HG03565 (cell line): Measurements from ENCODE around the gene CCDC85B.

Source experiments
- ATAC-seq: cut with Tn5 transposase; IDR thresholded peaks from one replicate; pipeline ENCODE4 v1.9.1; 2021; ENCODE audit warnings: mild to moderate bottlenecking, moderate library complexity; ENCODE audit not compliant: unreplicated experiment

The CCDC85B gene

GRCh38 chr11:65928667-65929066 is 38.2 kb downstream of the CCDC85B start:
- no peak for ATAC-seq

- no peak for ATAC-seq
Observed at GRCh38 chr11:65931773-65932557, 41.5 kb downstream of the CCDC85B start.

DNA sequence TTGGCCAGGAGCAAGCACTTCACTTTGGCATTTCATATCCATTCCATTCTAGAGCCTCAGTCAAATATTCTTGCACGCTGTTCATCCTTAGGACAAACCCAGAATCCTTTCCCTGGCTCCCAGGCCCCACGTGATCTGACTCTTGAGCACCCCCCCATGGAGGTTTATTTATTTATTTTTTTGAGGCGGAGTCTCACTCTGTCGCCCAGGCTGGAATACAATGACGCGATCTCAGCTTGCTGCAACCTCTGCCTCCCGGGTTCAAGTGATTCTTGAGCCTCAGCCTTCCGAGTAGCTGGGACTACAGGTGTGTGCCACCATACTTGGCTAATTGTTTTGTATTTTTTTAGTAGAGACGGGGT is 42.1 kb downstream of the CCDC85B start:
- no peak for ATAC-seq

DNA sequence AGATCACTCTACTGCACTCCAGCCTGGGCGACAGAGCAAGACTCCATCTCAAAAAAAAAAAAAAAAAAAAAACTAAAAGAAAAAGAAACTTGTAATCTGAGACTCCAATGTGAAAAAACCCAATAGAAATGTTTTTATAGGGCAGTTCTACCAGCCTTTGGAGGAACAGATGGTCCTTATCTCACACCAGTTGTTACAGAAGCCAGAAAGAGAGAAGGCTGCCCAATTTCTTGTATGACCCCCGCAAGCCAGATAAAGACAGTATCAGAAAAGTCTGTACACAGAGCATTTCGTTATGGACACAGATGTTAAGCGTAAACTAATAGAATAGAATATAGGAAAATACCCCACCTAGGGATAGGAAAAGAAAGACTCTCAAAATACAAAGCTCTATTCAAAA is 43.5 kb downstream of the CCDC85B start:
- no peak for ATAC-seq

GRCh38 chr11:65937766-65938165 is 47.3 kb downstream of the CCDC85B start:
- ATAC-seq, result no peak
